Measurements from ENCODE around the gene FN1. TPM values are rescaled to one million over a fixed set of nuclear protein-coding genes. Genes with fewer than 3 reads are reported as not detected.

The FN1 gene
- total and polyA plus RNA-seq, 2 donors (not counting 1 experiment from before 2014, with no cell fraction given) = 3,629 to 5,906 TPM

- H3K9me3 ChIP-seq (ENCODE audit: control insufficient read depth, insufficient read depth, low read depth, low read length) = no peaks in the 10 kb centered on the region
- DNase-seq (ENCODE audit: low read depth in 2 of 2) = peak; percentile 27 to 66
- H2AFZ ChIP-seq (ENCODE audit: low read length) = no peak overlapping the region
- no peak overlapping the region for H3K9ac ChIP-seq (ENCODE audit: insufficient read depth, low read length)
- no peak overlapping the region for H3K4me2 ChIP-seq (ENCODE audit: extremely low read depth, insufficient read depth, low read length)
- H3K27ac ChIP-seq (ENCODE audit: insufficient read depth, low read length) = no peak overlapping the region
- peak; percentile 67 to 85 for TF ChIP-seq CTCF (conservative IDR thresholded peaks at IDR 0.05 in 1 of 2, IDR thresholded peaks at IDR 0.05 in 1 of 2; ENCODE audit: low read depth in 1 of 2, low read length in 2 of 2)
- no peak for TF ChIP-seq EZH2 (IDR thresholded peaks at IDR 0.05; ENCODE audit: low read length, missing control alignments)
- no peaks in the 10 kb centered on the region for H4K20me1 ChIP-seq (ENCODE audit: control insufficient read depth, extremely low read depth, insufficient read depth, low read length)
- H3K27me3 ChIP-seq (ENCODE audit: control insufficient read depth, insufficient read depth, low read length) = no peaks in the 10 kb centered on the region
- no peak overlapping the region for H3K4me3 ChIP-seq (replicated peaks in 1 of 4; ENCODE audit: control extremely low read depth in 1 of 4, insufficient read depth in 1 of 4, low read depth in 3 of 4, low read length in 4 of 4)
- H3K4me1 ChIP-seq (ENCODE audit: control insufficient read depth, extremely low read depth, insufficient read depth, low read length) = peaks cover 2% of the 10 kb centered on the region
- H3K79me2 ChIP-seq (ENCODE audit: control insufficient read depth, insufficient read depth, low read length) = no peaks in the 10 kb centered on the region
- no peaks in the 10 kb centered on the region for H3K36me3 ChIP-seq (ENCODE audit: control insufficient read depth, insufficient read depth, low read length)
Measured at GRCh38 chr2:215454519-215455246, 18.8 kb upstream of the FN1 start.

DNA sequence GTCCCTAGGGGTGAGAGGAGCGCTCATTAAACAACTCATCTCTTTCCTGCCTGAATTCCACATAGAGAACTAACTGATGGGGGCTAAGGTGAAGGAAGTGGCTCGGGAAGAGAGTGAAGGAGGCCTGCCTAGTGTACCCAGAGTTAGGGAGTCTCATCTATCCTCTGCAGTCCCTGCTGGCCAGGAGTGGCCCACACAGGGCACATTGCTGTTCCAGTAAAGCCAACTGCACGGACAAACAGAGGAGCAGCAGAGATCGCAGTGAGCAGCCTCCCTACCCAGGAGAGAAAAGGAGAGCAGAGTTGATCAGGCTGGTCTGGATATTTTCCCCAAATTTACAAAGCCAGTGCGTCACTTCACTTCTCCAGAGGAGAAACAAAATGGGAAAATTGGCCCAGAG, 16.9 kb upstream of the FN1 start:
- no peak overlapping the region for H3K4me3 ChIP-seq (replicated peaks in 1 of 4; ENCODE audit: control extremely low read depth in 1 of 4, insufficient read depth in 1 of 4, low read depth in 3 of 4, low read length in 4 of 4)
- no peaks in the 10 kb centered on the region for H3K36me3 ChIP-seq (ENCODE audit: control insufficient read depth, insufficient read depth, low read length)
- H3K27ac ChIP-seq (ENCODE audit: insufficient read depth, low read length) = no peak overlapping the region
- H3K9me3 ChIP-seq (ENCODE audit: control insufficient read depth, insufficient read depth, low read depth, low read length) = no peaks in the 10 kb centered on the region
- no peaks in the 10 kb centered on the region for H4K20me1 ChIP-seq (ENCODE audit: control insufficient read depth, extremely low read depth, insufficient read depth, low read length)
- no peaks in the 10 kb centered on the region for H3K27me3 ChIP-seq (ENCODE audit: control insufficient read depth, insufficient read depth, low read length)
- H2AFZ ChIP-seq (ENCODE audit: low read length) = no peak overlapping the region
- no peaks in the 10 kb centered on the region for H3K4me1 ChIP-seq (ENCODE audit: control insufficient read depth, extremely low read depth, insufficient read depth, low read length)
- H3K4me2 ChIP-seq (ENCODE audit: extremely low read depth, insufficient read depth, low read length) = no peak overlapping the region
- TF ChIP-seq EZH2 (IDR thresholded peaks at IDR 0.05; ENCODE audit: low read length, missing control alignments) (no peak), CTCF (conservative IDR thresholded peaks at IDR 0.05 in 1 of 2, IDR thresholded peaks at IDR 0.05 in 1 of 2; ENCODE audit: low read depth in 1 of 2, low read length in 2 of 2) (no peak)
- no peaks in the 10 kb centered on the region for H3K79me2 ChIP-seq (ENCODE audit: control insufficient read depth, insufficient read depth, low read length)
- no peak for DNase-seq (ENCODE audit: low read depth in 2 of 2)
- no peak overlapping the region for H3K9ac ChIP-seq (ENCODE audit: insufficient read depth, low read length)

GRCh38 chr2:215451012-215451756, 15.3 kb upstream of the FN1 start:
- DNase-seq (ENCODE audit: low read depth in 2 of 2) = peak; percentile 38 to 82

More at GRCh38 chr2:215451012-215451756, 15.3 kb upstream of the FN1 start:
- Histone ChIP-seq H3K27me3 (ENCODE audit: control insufficient read depth, insufficient read depth, low read length) (no peaks in the 10 kb centered on the region), H4K20me1 (ENCODE audit: control insufficient read depth, extremely low read depth, insufficient read depth, low read length) (no peaks in the 10 kb centered on the region), H3K4me3 (replicated peaks in 1 of 4; ENCODE audit: control extremely low read depth in 1 of 4, insufficient read depth in 1 of 4, low read depth in 3 of 4, low read length in 4 of 4) (no peak overlapping the region), H3K4me1 (ENCODE audit: control insufficient read depth, extremely low read depth, insufficient read depth, low read length) (no peaks in the 10 kb centered on the region), H3K9ac (ENCODE audit: insufficient read depth, low read length) (no peak overlapping the region), H3K79me2 (ENCODE audit: control insufficient read depth, insufficient read depth, low read length) (no peaks in the 10 kb centered on the region), H3K9me3 (ENCODE audit: control insufficient read depth, insufficient read depth, low read depth, low read length) (no peaks in the 10 kb centered on the region), H3K4me2 (ENCODE audit: extremely low read depth, insufficient read depth, low read length) (no peak overlapping the region), H2AFZ (ENCODE audit: low read length) (no peak overlapping the region), H3K27ac (ENCODE audit: insufficient read depth, low read length) (no peak overlapping the region), H3K36me3 (ENCODE audit: control insufficient read depth, insufficient read depth, low read length) (no peaks in the 10 kb centered on the region)
- TF ChIP-seq CTCF (conservative IDR thresholded peaks at IDR 0.05 in 1 of 2, IDR thresholded peaks at IDR 0.05 in 1 of 2; ENCODE audit: low read depth in 1 of 2, low read length in 2 of 2) = no peak
- no peak for TF ChIP-seq EZH2 (IDR thresholded peaks at IDR 0.05; ENCODE audit: low read length, missing control alignments)
